HCT116 (cell line): ENCODE data around the gene KNOP1.

ENCODE experiments used
- CTCF ChIP-seq, 3 experiments: fragments of 200-600 bp in 1 of 3; sonication (generic) in 1 of 3; IDR thresholded peaks in 2 of 3; conservative IDR thresholded peaks in 1 of 3; 2 replicates each; pipeline ENCODE4 v1.5.1; 2012 to 2017; ENCODE audit warnings: low read depth in 2 of 3, low read length in 2 of 3, antibody characterized with exemption in 1 of 3, borderline replicate concordance in 1 of 3, control low read depth in 1 of 3, mild to moderate bottlenecking in 1 of 3, mixed read lengths in 1 of 3, mixed run types in 1 of 3, moderate library complexity in 1 of 3; ENCODE audit not compliant: insufficient read depth in 1 of 3
- EGR1 ChIP-seq: IDR thresholded peaks from 2 replicates; pipeline ENCODE4 v1.6.1; 2012; ENCODE audit warnings: low read depth
- EZH2 ChIP-seq: fragments of 200-600 bp; sonication (generic); IDR thresholded peaks from 2 replicates; pipeline ENCODE4 v1.6.1; 2017; ENCODE audit warnings: antibody characterized with exemption, mixed run types
- FOSL1 ChIP-seq: IDR thresholded peaks from 2 replicates; pipeline ENCODE4 v1.6.1; 2012; ENCODE audit warnings: low read depth
- POLR2A ChIP-seq: IDR thresholded peaks from 2 replicates; pipeline ENCODE4 v1.7.0; 2011; ENCODE audit warnings: borderline replicate concordance; ENCODE audit not compliant: insufficient read depth, insufficient read length; ENCODE audit errors: extremely low read depth
- POLR2AphosphoS5 ChIP-seq: IDR thresholded peaks from 2 replicates; pipeline ENCODE4 v1.6.1; 2011; ENCODE audit warnings: mild to moderate bottlenecking, low read depth, low read length, moderate library complexity
- RAD21 ChIP-seq: IDR thresholded peaks from 2 replicates; pipeline ENCODE4 v1.6.1; 2012; ENCODE audit warnings: low read depth, mild to moderate bottlenecking
- SIN3A ChIP-seq: IDR thresholded peaks from 2 replicates; pipeline ENCODE4 v1.6.1; 2012; ENCODE audit warnings: low read depth
- SP1 ChIP-seq: IDR thresholded peaks from 2 replicates; pipeline ENCODE4 v1.6.1; 2012; ENCODE audit warnings: low read depth
- SRF ChIP-seq: IDR thresholded peaks from 2 replicates; pipeline ENCODE4 v1.6.1; 2012; ENCODE audit warnings: low read depth

DNA sequence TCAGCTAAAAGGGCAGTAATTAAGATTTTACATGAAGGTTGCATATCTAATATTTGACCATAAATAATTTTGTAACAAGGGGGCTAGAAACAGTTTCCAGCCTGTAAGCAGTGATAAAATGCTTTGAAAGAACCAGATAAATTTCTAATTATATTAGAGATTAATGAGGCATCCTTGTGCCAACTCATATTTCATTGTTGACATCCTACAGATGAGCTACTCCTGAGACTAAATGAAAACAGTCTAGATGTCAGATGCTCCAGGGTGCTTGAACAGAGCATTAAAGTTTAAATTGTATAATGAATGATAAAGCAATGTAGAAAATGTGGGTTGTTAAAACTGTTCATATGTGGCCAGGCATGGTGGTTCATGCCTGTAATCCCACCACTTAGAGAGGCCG is 23.3 kb upstream of the KNOP1 start:
- TF ChIP-seq CTCF (IDR thresholded peaks at IDR 0.05 in 2 of 3, conservative IDR thresholded peaks at IDR 0.05 in 1 of 3; ENCODE audit: borderline replicate concordance in 1 of 3, insufficient read depth in 1 of 3, low read depth in 2 of 3, low read length in 2 of 3) = no peak
- no peak for TF ChIP-seq EZH2
- TF ChIP-seq EGR1 = no peak
- no peak for TF ChIP-seq SRF
- TF ChIP-seq POLR2A = no peak
- TF ChIP-seq SP1 = no peak
- no peak for TF ChIP-seq POLR2AphosphoS5
- no peak for TF ChIP-seq RAD21
- no peak for TF ChIP-seq SIN3A
- no peak for TF ChIP-seq FOSL1
